Natural killer cell (primary cell): ENCODE data around the gene SERBP1. TPM values are rescaled to one million over a fixed set of nuclear protein-coding genes. Genes with fewer than 3 reads are reported as not detected.

Experiments used
- ATAC-seq, 3 donors: fragments of 150-1000 bp in 2 of 3; fragments of 200-7000 bp in 1 of 3; cut with Tn5 transposase; 1 replicate in 1 of 3; 2 replicates in 2 of 3; pipeline ENCODE4 v1.10.0; 2021; ENCODE audit warnings: mild to moderate bottlenecking in 2 of 3, moderate library complexity in 2 of 3
- DNase-seq, 2 donors: peaks; one replicate each; pipeline versions ENCODE4 v3.0.0 to v3.0.0-alpha.2; 2013 to 2021; ENCODE audit warnings: mixed read lengths in 1 of 2
- H3K27ac ChIP-seq: one replicate; pipeline ENCODE4 v1.5.1; 2013; ENCODE audit warnings: mild to moderate bottlenecking, low read length
- H3K27me3 ChIP-seq: one replicate; pipeline ENCODE4 v1.6.1; 2013; ENCODE audit warnings: low read length; ENCODE audit not compliant: control insufficient read depth, insufficient read depth
- H3K36me3 ChIP-seq: one replicate; pipeline ENCODE4 v1.6.1; 2013; ENCODE audit warnings: low read length; ENCODE audit not compliant: control insufficient read depth, insufficient read depth
- H3K4me1 ChIP-seq: one replicate; pipeline ENCODE4 v1.6.1; 2013; ENCODE audit warnings: low read length; ENCODE audit not compliant: control insufficient read depth, insufficient read depth
- H3K4me3 ChIP-seq: one replicate; pipeline ENCODE4 v1.5.1; 2013; ENCODE audit warnings: low read length
- H3K9me3 ChIP-seq: one replicate; pipeline ENCODE4 v1.6.1; 2013; ENCODE audit warnings: low read length; ENCODE audit not compliant: control insufficient read depth, insufficient read depth
- H3K27ac Mint-ChIP-seq, 2 donors: one replicate each; pipeline ENCODE4 v1.8.0; 2022; ENCODE audit warnings: mild to moderate bottlenecking in 2 of 2, mixed read lengths in 2 of 2, moderate library complexity in 1 of 2
- H3K27me3 Mint-ChIP-seq, 2 donors: one replicate each; pipeline ENCODE4 v1.8.0; 2022; ENCODE audit warnings: low read depth in 2 of 2, mixed read lengths in 2 of 2
- H3K36me3 Mint-ChIP-seq: one replicate; pipeline ENCODE4 v1.8.0; 2022; ENCODE audit warnings: mixed read lengths
- H3K4me1 Mint-ChIP-seq, 2 donors: one replicate each; pipeline ENCODE4 v1.8.0; 2022; ENCODE audit warnings: mixed read lengths in 2 of 2
- H3K4me3 Mint-ChIP-seq: one replicate; pipeline ENCODE4 v1.8.0; 2022; ENCODE audit warnings: mild to moderate bottlenecking, moderate library complexity, mixed read lengths
- H3K9me3 Mint-ChIP-seq, 2 donors: one replicate each; pipeline ENCODE4 v1.8.0; 2022; ENCODE audit warnings: mixed read lengths in 2 of 2
- WGBS: methylation state at CpG from one replicate; pipeline ENCODE4 v1.1.7; 2013; ENCODE audit warnings: missing lambda C conversion rate; ENCODE audit not compliant: insufficient coverage; 5-methylcytosine and 5-hydroxymethylcytosine counted together
- intact Hi-C: fragments of 100-400 bp; cut with micrococcal nuclease; formaldehyde crosslinking; loops from one replicate; pipeline ENCODE4 v1.14.2; 2022
- total RNA-seq, 4 donors: library from RNA; stranded (reverse); fragments of 120-200 nt in 1 of 4; gene quantifications; one replicate each; pipeline versions ENCODE4 v1.2.3 to v1.2.4, GENCODE V29; 2013 to 2022
- TF ChIP-seq, protein P1 (sequence below): fragments of 200-600 bp; IDR thresholded peaks from one replicate; pipeline ENCODE4 v1.8.0; 2022; ENCODE audit warnings: antibody characterized with exemption

The SERBP1 gene
- total RNA-seq, 3 donors from 2014 or later (not counting 1 experiment from before 2014, with no cell fraction given) = 137 to 183 (median 149) TPM

DNA sequence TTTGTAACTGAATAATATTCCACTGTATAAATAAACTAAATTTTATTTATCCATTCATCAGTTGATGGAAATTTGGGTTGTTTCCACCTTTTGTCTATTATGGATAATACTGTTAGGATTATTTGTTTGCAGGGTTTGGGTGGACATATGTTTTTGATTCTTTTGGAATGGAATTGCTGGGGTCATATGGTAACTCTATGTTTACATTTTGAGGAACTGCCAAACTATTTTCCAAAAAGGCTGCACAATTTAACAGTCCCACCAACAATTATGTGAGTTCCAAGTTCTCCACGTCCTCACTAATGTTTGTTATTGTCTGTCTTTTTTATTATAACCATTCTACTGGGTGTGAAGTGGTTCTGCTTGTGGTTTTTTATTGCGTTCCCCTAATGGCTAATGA lies 4.3 kb upstream of the SERBP1 start:
- intact Hi-C loops = loop anchor here (5.0 to 10.0 kb wide), 3 partner anchors 207 to 500 kb away; no protein-coding TSS in a partner anchor
- TF ChIP-seq, protein P1, sequence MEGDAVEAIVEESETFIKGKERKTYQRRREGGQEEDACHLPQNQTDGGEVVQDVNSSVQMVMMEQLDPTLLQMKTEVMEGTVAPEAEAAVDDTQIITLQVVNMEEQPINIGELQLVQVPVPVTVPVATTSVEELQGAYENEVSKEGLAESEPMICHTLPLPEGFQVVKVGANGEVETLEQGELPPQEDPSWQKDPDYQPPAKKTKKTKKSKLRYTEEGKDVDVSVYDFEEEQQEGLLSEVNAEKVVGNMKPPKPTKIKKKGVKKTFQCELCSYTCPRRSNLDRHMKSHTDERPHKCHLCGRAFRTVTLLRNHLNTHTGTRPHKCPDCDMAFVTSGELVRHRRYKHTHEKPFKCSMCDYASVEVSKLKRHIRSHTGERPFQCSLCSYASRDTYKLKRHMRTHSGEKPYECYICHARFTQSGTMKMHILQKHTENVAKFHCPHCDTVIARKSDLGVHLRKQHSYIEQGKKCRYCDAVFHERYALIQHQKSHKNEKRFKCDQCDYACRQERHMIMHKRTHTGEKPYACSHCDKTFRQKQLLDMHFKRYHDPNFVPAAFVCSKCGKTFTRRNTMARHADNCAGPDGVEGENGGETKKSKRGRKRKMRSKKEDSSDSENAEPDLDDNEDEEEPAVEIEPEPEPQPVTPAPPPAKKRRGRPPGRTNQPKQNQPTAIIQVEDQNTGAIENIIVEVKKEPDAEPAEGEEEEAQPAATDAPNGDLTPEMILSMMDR = no peak
- DNase-seq = no peak

DNA sequence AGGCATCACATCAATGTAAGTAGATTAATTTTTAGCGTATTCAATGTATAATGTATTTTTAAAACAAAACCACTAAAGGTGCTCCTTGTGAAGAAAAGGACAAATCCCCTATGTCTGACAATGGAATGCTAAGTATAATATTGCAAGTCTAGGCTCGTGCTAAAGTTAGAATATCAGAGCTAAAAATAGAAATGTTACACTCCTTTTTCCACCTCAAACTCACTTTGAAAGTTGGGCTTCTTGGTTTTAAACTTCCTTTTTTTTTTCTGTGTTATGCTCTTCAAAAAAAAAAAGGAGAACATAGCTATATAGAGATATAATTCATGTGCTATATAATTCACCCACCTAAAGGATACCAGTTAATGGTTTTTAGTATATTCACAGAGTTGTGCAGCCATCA lies 3.6 kb upstream of the SERBP1 start:
- H3K27ac Mint-ChIP-seq = no peak overlapping the region

More for the DNA sequence above, 4.3 kb upstream of the SERBP1 start:
- no peaks in the 10 kb centered on the region for H3K36me3 Mint-ChIP-seq
- Histone ChIP-seq H3K27ac (no peak overlapping the region), H3K4me1 (no peaks in the 10 kb centered on the region), H3K36me3 (no peaks in the 10 kb centered on the region), H3K9me3 (no peaks in the 10 kb centered on the region), H3K27me3 (no peaks in the 10 kb centered on the region), H3K4me3 (no peak overlapping the region)
- H3K27me3 Mint-ChIP-seq = peaks cover 5 to 7% of the 10 kb centered on the region in 2 donors
- H3K4me1 Mint-ChIP-seq = peaks cover 22 to 24% of the 10 kb centered on the region in 2 donors
- H3K9me3 Mint-ChIP-seq = no peaks in the 10 kb centered on the region
- H3K27ac Mint-ChIP-seq = no peak overlapping the region
- ATAC-seq = no peak
- no CpG with 5 or more reads among the region's 2 CpGs for WGBS
- H3K4me3 Mint-ChIP-seq = no peak overlapping the region

DNA sequence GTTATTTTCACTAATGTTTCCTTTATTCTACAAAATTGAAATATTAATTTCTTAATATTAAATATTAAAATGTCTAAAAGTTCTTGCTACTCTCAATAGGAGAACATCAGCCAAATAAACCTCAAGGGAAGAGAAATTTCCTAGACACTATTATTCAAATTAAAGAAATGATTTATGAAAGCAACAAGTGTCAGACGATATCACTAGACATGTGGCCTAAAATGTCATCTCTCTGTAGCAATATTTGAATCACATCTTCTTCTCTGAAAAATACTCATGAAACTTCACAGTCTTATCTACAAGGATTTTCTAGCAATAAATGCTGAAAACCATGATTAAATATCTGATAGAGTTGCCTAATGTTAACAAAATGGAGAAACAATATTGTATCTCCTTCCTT lies 2.5 kb upstream of the SERBP1 start:
- no peak overlapping the region for H3K27ac ChIP-seq
- DNase-seq (no peak), ATAC-seq (no peak)
- Mint-ChIP-seq H3K4me3 (no peak overlapping the region), H3K36me3 (no peaks in the 10 kb centered on the region), H3K9me3 (no peaks in the 10 kb centered on the region), H3K27me3 (peaks cover 2 to 7% of the 10 kb centered on the region in 2 donors), H3K4me1 (peaks cover 39 to 40% of the 10 kb centered on the region in 2 donors), H3K27ac (no peak overlapping the region)
- H3K4me3 ChIP-seq = no peak overlapping the region
- no peaks in the 10 kb centered on the region for H3K4me1 ChIP-seq
- intact Hi-C loops = loop anchor here (5.0 to 10.0 kb wide), 3 partner anchors 205 to 498 kb away; no protein-coding TSS in a partner anchor
- no peaks in the 10 kb centered on the region for H3K27me3 ChIP-seq
- TF ChIP-seq, protein P1 = no peak
- WGBS = 57% methylated on average over 1 of the region's 1 CpG
- H3K9me3 ChIP-seq = no peaks in the 10 kb centered on the region
- peaks cover 3% of the 10 kb centered on the region for H3K36me3 ChIP-seq

More for the DNA sequence above, 3.6 kb upstream of the SERBP1 start:
- H3K4me3 Mint-ChIP-seq = no peak overlapping the region
- Histone ChIP-seq H3K27me3 (no peaks in the 10 kb centered on the region), H3K27ac (no peak overlapping the region), H3K9me3 (no peaks in the 10 kb centered on the region), H3K4me1 (no peaks in the 10 kb centered on the region), H3K36me3 (no peaks in the 10 kb centered on the region), H3K4me3 (no peak overlapping the region)
- DNase-seq (no peak), ATAC-seq (no peak)
- TF ChIP-seq, protein P1 = no peak
- H3K4me1 Mint-ChIP-seq = peaks cover 28 to 29% of the 10 kb centered on the region in 2 donors
- no peaks in the 10 kb centered on the region for H3K9me3 Mint-ChIP-seq
- no peaks in the 10 kb centered on the region for H3K36me3 Mint-ChIP-seq
- intact Hi-C loops = loop anchor here (5.0 to 10.0 kb wide), 3 partner anchors 207 to 499 kb away; no protein-coding TSS in a partner anchor
- no CpG with 5 or more reads among the region's 2 CpGs for WGBS
- H3K27me3 Mint-ChIP-seq = peaks cover 5 to 7% of the 10 kb centered on the region in 2 donors
